Endothelial cell of umbilical vein (primary cell): ENCODE results near the gene IMPDH2. TPM values are rescaled to one million over a fixed set of nuclear protein-coding genes. Genes with fewer than 3 reads are reported as not detected.

ENCODE experiments used
- BruUV-seq: library from RNA; stranded (reverse); fragments of 400-500 nt; replicated peaks from 2 replicates; lab custom pipeline; 2021; lab: Mats Ljungman, UMichigan
- CTCF ChIA-PET: fragments of 300-600, 350-600 bp; sonication (Branson Sonifier 250); formaldehyde crosslinking; loops from one replicate; lab custom pipeline; 2021; ENCODE audit warnings: antibody characterized with exemption, inconsistent platforms; lab: Charles Lee
- POLR2A ChIA-PET: fragments of 300-600, 350-600 bp; sonication (Branson Sonifier 250); formaldehyde crosslinking; loops from one replicate; lab custom pipeline; 2021; ENCODE audit warnings: antibody characterized with exemption, inconsistent platforms; lab: Charles Lee
- DNase-seq: peaks from one replicate; pipeline ENCODE4 v3.0.0-alpha.2; 2011; ENCODE audit warnings: low read depth, low spot score
- FAIRE-seq: peaks from 2 replicates; lab custom pipeline; 2011; peaks lifted over from hg19 to GRCh38; lab: Jason Lieb, UNC
- H2AFZ ChIP-seq: 2 replicates; pipeline ENCODE4 v1.6.0; 2012; ENCODE audit warnings: low read depth, low read length, control low read depth, inconsistent platforms
- H3K27ac ChIP-seq: 2 replicates; pipeline ENCODE4 v1.5.1; 2011; ENCODE audit warnings: low read depth, mild to moderate bottlenecking, control low read depth, low read length, moderate library complexity; ENCODE audit not compliant: insufficient read depth
- H3K27me3 ChIP-seq, 2 experiments: 2 replicates each; pipeline versions ENCODE4 v1.6.0 to v1.6.1; 2011; ENCODE audit warnings: low read length in 2 of 2, mixed read lengths in 1 of 2; ENCODE audit not compliant: control insufficient read depth in 2 of 2, insufficient read depth in 2 of 2
- H3K36me3 ChIP-seq, 2 experiments: 2 replicates in 1 of 2; 3 replicates in 1 of 2; pipeline ENCODE4 v1.5.1; 2011; ENCODE audit warnings: low read length in 2 of 2, mild to moderate bottlenecking in 1 of 2, moderate library complexity in 1 of 2; ENCODE audit not compliant: control insufficient read depth in 2 of 2, insufficient read depth in 2 of 2; ENCODE audit errors: extremely low read depth in 1 of 2
- H3K4me1 ChIP-seq: 3 replicates; pipeline ENCODE4 v1.5.1; 2011; ENCODE audit warnings: mild to moderate bottlenecking, low read length; ENCODE audit not compliant: control insufficient read depth, insufficient read depth; ENCODE audit errors: extremely low read depth
- H3K4me2 ChIP-seq: 2 replicates; pipeline ENCODE4 v1.6.1; 2011; ENCODE audit warnings: low read length, control low read depth, mixed read lengths; ENCODE audit not compliant: insufficient read depth
- H3K4me3 ChIP-seq, 3 experiments: fragments of 200-600 bp in 1 of 3; sonication (generic), shearing (Covaris generic) in 1 of 3; replicated peaks in 1 of 3; 2 replicates each; pipeline ENCODE4 v1.5.1; 2011 to 2016; ENCODE audit warnings: control low read depth in 3 of 3, low read length in 3 of 3, mild to moderate bottlenecking in 2 of 3, inconsistent platforms in 1 of 3, low read depth in 1 of 3, moderate library complexity in 1 of 3; ENCODE audit not compliant: insufficient read depth in 1 of 3
- H3K79me2 ChIP-seq: 2 replicates; pipeline ENCODE4 v1.6.0; 2012; ENCODE audit warnings: low read length, inconsistent platforms; ENCODE audit not compliant: control insufficient read depth, insufficient read depth
- H3K9ac ChIP-seq: replicated peaks from 2 replicates; pipeline ENCODE3; 2011; ENCODE audit warnings: low read length, control low read depth; ENCODE audit not compliant: insufficient read depth; ENCODE audit errors: extremely low read depth
- H3K9me1 ChIP-seq: replicated peaks from 3 replicates; pipeline ENCODE4 v1.6.0; 2011; ENCODE audit warnings: mild to moderate bottlenecking, low read length; ENCODE audit not compliant: control insufficient read depth, insufficient read depth; ENCODE audit errors: extremely low read depth
- H3K9me3 ChIP-seq: replicated peaks from 2 replicates; pipeline ENCODE4 v1.5.1; 2012; ENCODE audit warnings: low read length, inconsistent platforms; ENCODE audit not compliant: control insufficient read depth, insufficient read depth
- H4K20me1 ChIP-seq: replicated peaks from 2 replicates; pipeline ENCODE3; 2011; ENCODE audit warnings: mild to moderate bottlenecking, low read length; ENCODE audit not compliant: control insufficient read depth, insufficient read depth; ENCODE audit errors: extremely low read depth
- EZH2 ChIP-seq: IDR thresholded peaks from 2 replicates; pipeline ENCODE4 v1.6.1; 2012; ENCODE audit warnings: borderline replicate concordance, low read depth, mild to moderate bottlenecking, moderate library complexity, low read length, inconsistent platforms; ENCODE audit not compliant: severe bottlenecking
- FOS ChIP-seq: IDR thresholded peaks from 2 replicates; pipeline ENCODE4 v1.6.1; 2011; ENCODE audit warnings: mild to moderate bottlenecking, low read length, moderate library complexity, borderline replicate concordance; ENCODE audit not compliant: insufficient read depth
- GATA2 ChIP-seq: IDR thresholded peaks from 2 replicates; pipeline ENCODE4 v1.7.0; 2011; ENCODE audit warnings: low read depth, mild to moderate bottlenecking, moderate library complexity, mixed read lengths, low read length; ENCODE audit not compliant: insufficient read length, insufficient read depth
- JUN ChIP-seq: IDR thresholded peaks from 2 replicates; pipeline ENCODE4 v1.6.1; 2011; ENCODE audit warnings: borderline replicate concordance, low read depth; ENCODE audit not compliant: insufficient read length, insufficient read depth
- MYC ChIP-seq: IDR thresholded peaks from one replicate; pipeline ENCODE4 v1.6.1; 2011; ENCODE audit warnings: mild to moderate bottlenecking, low read depth, low read length
- POLR2A ChIP-seq: IDR thresholded peaks from 2 replicates; pipeline ENCODE4 v1.6.1; 2012; ENCODE audit warnings: low read depth, mild to moderate bottlenecking, control low read depth, low read length
- POLR2AphosphoS5 ChIP-seq: IDR thresholded peaks from 2 replicates; pipeline ENCODE4 v1.6.1; 2012; ENCODE audit warnings: low read depth, mild to moderate bottlenecking, control low read depth, low read length, moderate library complexity; ENCODE audit not compliant: insufficient read depth
- dilution Hi-C: fragments of 300-500 bp; cut with MboI; formaldehyde crosslinking; loops from one replicate; pipeline ENCODE4 v1.15.0; 2019; ENCODE audit warnings: low sequenced_read_pairs; ENCODE audit not compliant: extremely low pct_ligation_motif_present
- intact Hi-C: fragments of 100-400 bp; cut with micrococcal nuclease; formaldehyde crosslinking; loops from one replicate; pipeline ENCODE4 v1.10.0; 2022
- polyA plus RNA-seq, 4 experiments: library from polyadenylated mRNA; depleted of rRNA in 3 of 4; stranded (reverse) in 3 of 4; unstranded in 1 of 4; fragments of >200 nt; gene quantifications; 2 replicates each; pipeline versions ENCODE4 v1.2.1 to v1.2.3, GENCODE V29; 2011 to 2012; ENCODE audit warnings: missing spikeins in 1 of 4
- total RNA-seq: library from RNA; stranded (reverse); gene quantifications from 2 replicates; pipeline ENCODE4 v1.2.3, GENCODE V29; 2021
- TF ChIP-seq, protein P1 (sequence below): IDR thresholded peaks from 2 replicates; pipeline ENCODE4 v1.6.1; 2011; ENCODE audit not compliant: insufficient read depth, insufficient read length
- TF ChIP-seq, protein P2 (sequence below), 2 donors: IDR thresholded peaks; 1 replicate in 1 of 2; 2 replicates in 1 of 2; pipeline ENCODE4 v1.5.1; 2011; ENCODE audit warnings: low read length in 2 of 2, mild to moderate bottlenecking in 2 of 2, moderate library complexity in 2 of 2, control low read depth in 1 of 2, inconsistent platforms in 1 of 2, low read depth in 1 of 2; ENCODE audit not compliant: insufficient read depth in 1 of 2; ENCODE audit errors: extremely low read depth in 1 of 2

Gene IMPDH2
- total and polyA plus RNA-seq, 2 donors (not counting 3 experiments of a cell fraction or from before 2014, with no cell fraction given) = 167 to 189 TPM

DNA sequence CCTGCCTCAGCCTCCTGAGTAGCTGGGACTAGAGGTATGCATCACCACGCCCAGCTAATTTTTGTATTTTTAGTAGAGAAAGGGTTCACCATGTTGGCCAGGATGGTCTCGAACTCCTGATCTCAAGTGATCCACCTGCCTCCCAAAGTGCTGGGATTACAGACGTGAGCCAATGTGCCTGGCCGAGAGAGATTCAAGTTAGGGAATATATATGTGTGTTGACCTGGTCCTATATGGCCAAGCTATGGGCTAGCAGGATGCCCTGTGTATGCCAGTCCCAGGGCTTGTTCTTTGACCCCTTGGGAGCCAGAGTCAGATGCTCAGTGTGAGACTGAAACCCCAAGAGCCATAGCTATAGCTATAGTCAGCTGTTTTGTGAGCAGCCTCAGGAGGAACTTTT, 5.4 kb downstream of the IMPDH2 start:
- Histone ChIP-seq H3K4me2 (no peak overlapping the region), H4K20me1 (no peaks in the 10 kb centered on the region), H3K27ac (no peak overlapping the region), H3K4me3 (no peak overlapping the region), H3K9ac (no peak overlapping the region), H3K36me3 (peaks cover 13 to 27% of the 10 kb centered on the region in 2 experiments), H3K4me1 (peaks cover 28% of the 10 kb centered on the region), H2AFZ (no peak overlapping the region), H3K79me2 (peaks cover 53% of the 10 kb centered on the region), H3K27me3 (no peaks in the 10 kb centered on the region), H3K9me3 (no peaks in the 10 kb centered on the region), H3K9me1 (no peaks in the 10 kb centered on the region)
- TF ChIP-seq, protein P1, sequence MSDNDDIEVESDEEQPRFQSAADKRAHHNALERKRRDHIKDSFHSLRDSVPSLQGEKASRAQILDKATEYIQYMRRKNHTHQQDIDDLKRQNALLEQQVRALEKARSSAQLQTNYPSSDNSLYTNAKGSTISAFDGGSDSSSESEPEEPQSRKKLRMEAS = no peak
- TF ChIP-seq JUN = no peak
- no peak for TF ChIP-seq EZH2
- no peak for TF ChIP-seq FOS
- TF ChIP-seq POLR2AphosphoS5 = no peak
- no peak for TF ChIP-seq POLR2A
- no peak for TF ChIP-seq MYC
- TF ChIP-seq, protein P2, sequence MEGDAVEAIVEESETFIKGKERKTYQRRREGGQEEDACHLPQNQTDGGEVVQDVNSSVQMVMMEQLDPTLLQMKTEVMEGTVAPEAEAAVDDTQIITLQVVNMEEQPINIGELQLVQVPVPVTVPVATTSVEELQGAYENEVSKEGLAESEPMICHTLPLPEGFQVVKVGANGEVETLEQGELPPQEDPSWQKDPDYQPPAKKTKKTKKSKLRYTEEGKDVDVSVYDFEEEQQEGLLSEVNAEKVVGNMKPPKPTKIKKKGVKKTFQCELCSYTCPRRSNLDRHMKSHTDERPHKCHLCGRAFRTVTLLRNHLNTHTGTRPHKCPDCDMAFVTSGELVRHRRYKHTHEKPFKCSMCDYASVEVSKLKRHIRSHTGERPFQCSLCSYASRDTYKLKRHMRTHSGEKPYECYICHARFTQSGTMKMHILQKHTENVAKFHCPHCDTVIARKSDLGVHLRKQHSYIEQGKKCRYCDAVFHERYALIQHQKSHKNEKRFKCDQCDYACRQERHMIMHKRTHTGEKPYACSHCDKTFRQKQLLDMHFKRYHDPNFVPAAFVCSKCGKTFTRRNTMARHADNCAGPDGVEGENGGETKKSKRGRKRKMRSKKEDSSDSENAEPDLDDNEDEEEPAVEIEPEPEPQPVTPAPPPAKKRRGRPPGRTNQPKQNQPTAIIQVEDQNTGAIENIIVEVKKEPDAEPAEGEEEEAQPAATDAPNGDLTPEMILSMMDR (IDR thresholded peaks at IDR 0.05; ENCODE audit: extremely low read depth in 1 of 2, insufficient read depth in 1 of 2, low read depth in 1 of 2, low read length in 2 of 2) = no peak
- TF ChIP-seq GATA2 = no peak
- dilution Hi-C loops = no loop called here
- FAIRE-seq = no peak
- no peak for DNase-seq
- intact Hi-C loops = no loop called here
- ChIA-PET POLR2A (no interaction called here), CTCF (interaction anchor here (4.4 to 8.3 kb wide), 2 partner anchors 16 to 36 kb away, joined by 38 to 127 read pairs; partner anchors contain the start of genes P4HTM and WDR6)
- BruUV-seq = no TSS peak
